Trophoblast cell (in vitro differentiated cells and primary cell): ENCODE data around the gene LIMCH1.

Source experiments
- DNase-seq, 2 donors: peaks; one replicate each; pipeline ENCODE4 v3.0.0-alpha.2; 2016
- H2AFZ ChIP-seq: 2 replicates; pipeline ENCODE4 v1.6.1; 2013; ENCODE audit warnings: low read length, moderate library complexity, mild to moderate bottlenecking; ENCODE audit not compliant: insufficient read depth, poor library complexity
- H2AK5ac ChIP-seq: 2 replicates; pipeline ENCODE4 v1.6.1; 2013; ENCODE audit warnings: mild to moderate bottlenecking, low read length
- H2BK120ac ChIP-seq: 2 replicates; pipeline ENCODE4 v1.6.1; 2013; ENCODE audit warnings: low read length, mild to moderate bottlenecking, moderate library complexity; ENCODE audit not compliant: insufficient read depth, poor library complexity
- H2BK12ac ChIP-seq: 2 replicates; pipeline ENCODE4 v1.6.1; 2013; ENCODE audit warnings: mild to moderate bottlenecking, low read length, moderate library complexity
- H2BK5ac ChIP-seq: 2 replicates; pipeline ENCODE4 v1.6.1; 2013; ENCODE audit warnings: low read length, low read depth, moderate library complexity, mild to moderate bottlenecking; ENCODE audit not compliant: poor library complexity
- H3K14ac ChIP-seq: 2 replicates; pipeline ENCODE4 v1.6.1; 2013; ENCODE audit warnings: mild to moderate bottlenecking, low read length
- H3K18ac ChIP-seq: 2 replicates; pipeline ENCODE4 v1.6.1; 2013; ENCODE audit warnings: mild to moderate bottlenecking, low read length
- H3K23ac ChIP-seq: 2 replicates; pipeline ENCODE4 v1.6.1; 2013; ENCODE audit warnings: low read length
- H3K27ac ChIP-seq: 2 replicates; pipeline ENCODE4 v1.5.1; 2013; ENCODE audit warnings: low read depth, mild to moderate bottlenecking, inconsistent platforms, low read length, moderate library complexity
- H3K27me3 ChIP-seq: 2 replicates; pipeline ENCODE4 v1.6.1; 2013; ENCODE audit warnings: inconsistent platforms, mild to moderate bottlenecking, low read length, moderate library complexity; ENCODE audit not compliant: insufficient read depth
- H3K36me3 ChIP-seq, 2 experiments: 1 replicate in 1 of 2; 2 replicates in 1 of 2; pipeline ENCODE4 v1.6.1; 2013; ENCODE audit warnings: low read length in 2 of 2, mild to moderate bottlenecking in 2 of 2, moderate library complexity in 1 of 2; ENCODE audit not compliant: insufficient read depth in 2 of 2, control insufficient read depth in 1 of 2
- H3K4ac ChIP-seq: 2 replicates; pipeline ENCODE4 v1.6.1; 2013; ENCODE audit warnings: low read depth, mild to moderate bottlenecking, low read length, moderate library complexity
- H3K4me1 ChIP-seq, 2 experiments: 1 replicate in 1 of 2; 2 replicates in 1 of 2; pipeline ENCODE4 v1.6.1; 2013; ENCODE audit warnings: low read length in 2 of 2, mild to moderate bottlenecking in 2 of 2, moderate library complexity in 1 of 2; ENCODE audit not compliant: insufficient read depth in 2 of 2, control insufficient read depth in 1 of 2
- H3K4me2 ChIP-seq: 2 replicates; pipeline ENCODE4 v1.6.1; 2013; ENCODE audit warnings: inconsistent platforms, mild to moderate bottlenecking, low read length, moderate library complexity
- H3K4me3 ChIP-seq: 2 replicates; pipeline ENCODE4 v1.5.1; 2013; ENCODE audit warnings: mild to moderate bottlenecking, low read depth, low read length, inconsistent platforms
- H3K79me1 ChIP-seq: one replicate; pipeline ENCODE4 v1.6.1; 2013; ENCODE audit warnings: low read length
- H3K79me2 ChIP-seq: 2 replicates; pipeline ENCODE4 v1.6.1; 2013; ENCODE audit warnings: low read length, mild to moderate bottlenecking; ENCODE audit not compliant: control insufficient read depth, insufficient read depth, poor library complexity
- H3K9ac ChIP-seq: 2 replicates; pipeline ENCODE4 v1.6.1; 2013; ENCODE audit warnings: mild to moderate bottlenecking, low read length
- H3K9me3 ChIP-seq: 2 replicates; pipeline ENCODE4 v1.6.1; 2013; ENCODE audit warnings: low read depth, mild to moderate bottlenecking, control low read depth, inconsistent platforms, low read length; ENCODE audit not compliant: insufficient read depth
- H4K12ac ChIP-seq: 2 replicates; pipeline ENCODE4 v1.6.1; 2013; ENCODE audit warnings: low read depth, mild to moderate bottlenecking, low read length, moderate library complexity
- H4K8ac ChIP-seq: 2 replicates; pipeline ENCODE4 v1.6.1; 2013; ENCODE audit warnings: low read depth, mild to moderate bottlenecking, low read length, moderate library complexity
- H4K91ac ChIP-seq: one replicate; pipeline ENCODE4 v1.6.1; 2013; ENCODE audit warnings: low read depth, mild to moderate bottlenecking, low read length, moderate library complexity
- WGBS: extraction: QIAGEN DNeasy Blood & Tissue Kit; methylation state at CpG from one replicate; pipeline ENCODE4 v1.1.7; 2013; ENCODE audit warnings: missing lambda C conversion rate; ENCODE audit not compliant: insufficient read length, insufficient coverage; ENCODE audit errors: extremely low coverage; 5-methylcytosine and 5-hydroxymethylcytosine counted together

Gene LIMCH1

DNA sequence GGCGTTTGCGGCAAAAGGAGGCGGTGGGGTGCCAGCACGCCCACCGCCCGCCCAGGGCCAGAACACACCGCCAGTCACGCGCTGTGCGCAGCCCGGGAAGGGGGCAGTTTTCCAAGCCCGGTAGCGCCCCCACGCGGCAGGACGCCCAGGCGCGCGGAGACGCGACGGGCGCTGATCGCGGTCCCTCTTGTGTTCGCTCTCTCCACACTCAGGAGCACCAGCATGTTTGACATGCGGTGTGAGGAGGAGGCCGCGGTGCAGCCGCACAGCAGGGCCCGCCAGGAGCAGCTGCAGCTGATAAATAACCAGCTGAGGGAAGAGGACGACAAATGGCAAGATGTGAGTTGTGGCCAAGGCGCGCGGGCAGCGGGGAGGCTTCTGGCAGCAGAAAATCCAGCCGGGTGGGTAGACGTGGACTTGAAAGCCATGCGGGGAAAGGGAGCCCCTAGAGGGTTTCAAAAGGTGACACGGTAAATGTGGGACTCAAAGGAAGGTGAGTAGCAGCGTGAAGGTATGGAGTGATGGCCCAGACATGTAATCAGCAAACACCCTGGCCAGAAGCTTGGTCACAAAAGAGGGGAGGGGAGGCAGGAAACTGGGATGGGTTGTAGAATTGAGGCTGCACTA is 106.4 kb downstream of the LIMCH1 start:
- peak overlapping the region; percentile 80 for H2BK12ac ChIP-seq
- H3K9ac ChIP-seq = no peak overlapping the region
- H3K4me2 ChIP-seq = peak overlapping the region; percentile 41
- peaks cover 4 to 10% of the 10 kb centered on the region in 2 experiments for H3K36me3 ChIP-seq
- peak overlapping the region; percentile 47 for H3K27ac ChIP-seq
- no peak overlapping the region for H2AK5ac ChIP-seq
- no peak overlapping the region for H3K23ac ChIP-seq
- WGBS = no CpG with 5 or more reads among the region's 41 CpGs
- peaks cover 6% of the 10 kb centered on the region for H3K79me1 ChIP-seq
- no peak overlapping the region for H3K4ac ChIP-seq
- peak overlapping the region; percentile 72 for H3K18ac ChIP-seq
- H3K27me3 ChIP-seq = no peaks in the 10 kb centered on the region
- no peaks in the 10 kb centered on the region for H3K79me2 ChIP-seq
- H4K8ac ChIP-seq = peak overlapping the region; percentile 85
- H3K4me1 ChIP-seq = peaks cover 8 to 11% of the 10 kb centered on the region in 2 experiments
- peak overlapping the region; percentile 67 for H2BK120ac ChIP-seq
- peak overlapping the region; percentile 47 for H2BK5ac ChIP-seq
- no peaks in the 10 kb centered on the region for H3K9me3 ChIP-seq
- peak overlapping the region; percentile 58 for H4K12ac ChIP-seq
- peak overlapping the region; percentile 85 for H4K91ac ChIP-seq
- peak overlapping the region; percentile 19 for H2AFZ ChIP-seq
- peak overlapping the region; percentile 51 for H3K14ac ChIP-seq
- H3K4me3 ChIP-seq = peak overlapping the region; percentile 14
- DNase-seq = peak; percentile 78 to 84

- Histone ChIP-seq H3K79me2 (no peaks in the 10 kb centered on the region), H3K9me3 (no peaks in the 10 kb centered on the region), H3K4ac (no peak overlapping the region), H2AFZ (no peak overlapping the region), H2BK12ac (peak overlapping the region; percentile 33), H4K12ac (no peak overlapping the region), H4K8ac (no peak overlapping the region), H2AK5ac (no peak overlapping the region), H3K27me3 (no peaks in the 10 kb centered on the region), H3K14ac (no peak overlapping the region), H3K23ac (no peak overlapping the region), H3K27ac (peak overlapping the region; percentile 36), H4K91ac (peak overlapping the region; percentile 85), H3K9ac (no peak overlapping the region), H3K4me3 (no peak overlapping the region), H3K4me1 (peaks cover 8 to 11% of the 10 kb centered on the region in 2 experiments), H3K36me3 (peaks cover 4 to 10% of the 10 kb centered on the region in 2 experiments), H2BK5ac (no peak overlapping the region), H3K79me1 (peaks cover 6% of the 10 kb centered on the region), H2BK120ac (no peak overlapping the region), H3K4me2 (no peak overlapping the region), H3K18ac (no peak overlapping the region)
- WGBS = no CpG with 5 or more reads among the region's 6 CpGs
- DNase-seq = no peak
Observed at GRCh38 chr4:41644915-41645295, 106.9 kb downstream of the LIMCH1 start.

- Histone ChIP-seq H3K4me3 (no peak overlapping the region), H2BK12ac (no peak overlapping the region), H3K4me1 (peaks cover 8 to 9% of the 10 kb centered on the region in 2 experiments), H3K79me2 (no peaks in the 10 kb centered on the region), H3K9me3 (no peaks in the 10 kb centered on the region), H2BK120ac (no peak overlapping the region), H3K79me1 (peaks cover 6% of the 10 kb centered on the region), H3K36me3 (peaks cover 8 to 14% of the 10 kb centered on the region in 2 experiments), H4K12ac (no peak overlapping the region), H3K4ac (no peak overlapping the region), H3K27ac (no peak overlapping the region), H3K14ac (no peak overlapping the region), H3K9ac (no peak overlapping the region), H3K23ac (no peak overlapping the region), H4K91ac (no peak overlapping the region), H4K8ac (no peak overlapping the region), H3K27me3 (no peaks in the 10 kb centered on the region), H3K18ac (no peak overlapping the region), H2AK5ac (no peak overlapping the region), H2AFZ (no peak overlapping the region), H3K4me2 (no peak overlapping the region), H2BK5ac (no peak overlapping the region)
- DNase-seq = peak; percentile 73 to 96
- no CpG with 5 or more reads among the region's 5 CpGs for WGBS
Observed at GRCh38 chr4:41645728-41646390, 107.9 kb downstream of the LIMCH1 start.

GRCh38 chr4:41646862-41647261 is 108.9 kb downstream of the LIMCH1 start:
- Histone ChIP-seq H2BK12ac (peak overlapping the region; percentile 92), H3K4me2 (no peak overlapping the region), H4K8ac (no peak overlapping the region), H3K4ac (no peak overlapping the region), H3K9ac (no peak overlapping the region), H3K79me2 (no peaks in the 10 kb centered on the region), H3K23ac (no peak overlapping the region), H3K27me3 (no peaks in the 10 kb centered on the region), H3K27ac (no peak overlapping the region), H4K12ac (no peak overlapping the region), H3K9me3 (no peaks in the 10 kb centered on the region), H3K4me3 (no peak overlapping the region), H3K36me3 (peaks cover 9 to 14% of the 10 kb centered on the region in 2 experiments), H3K14ac (no peak overlapping the region), H3K18ac (no peak overlapping the region), H3K79me1 (peaks cover 3% of the 10 kb centered on the region), H2AFZ (no peak overlapping the region), H2AK5ac (no peak overlapping the region), H2BK5ac (no peak overlapping the region), H3K4me1 (peaks cover 6 to 7% of the 10 kb centered on the region in 2 experiments), H2BK120ac (peak overlapping the region; percentile 71), H4K91ac (peak overlapping the region; percentile 53)
- no peak for DNase-seq
- no CpG with 5 or more reads among the region's 1 CpG for WGBS
